ENCODE results near the gene FNIP1.
"Not testable (repeated sequence)": the region's sequence is repeated elsewhere in the genome, so short reads cannot be mapped to it uniquely, and the experiment has no call there.

The FNIP1 gene

GRCh38 chr5:131635684-131636572, 160.9 kb downstream of the FNIP1 start:
- DNase-seq (ENCODE audit: low read depth): no peak

GRCh38 chr5:131634996-131635683, 161.7 kb downstream of the FNIP1 start, which contains the start of gene RAPGEF6:
Gene RAPGEF6, minus strand, starts transcription at chr5:131635229. Its CDS starts 199 bp downstream, at chr5:131635030.
- peak; percentile 99 for DNase-seq (ENCODE audit: low read depth)

GRCh38 chr5:131634666-131634995, 162.2 kb downstream of the FNIP1 start:
- DNase-seq (ENCODE audit: low read depth): no peak

- DNase-seq (ENCODE audit: low read depth): no peak
Measured at GRCh38 chr5:131634238-131634637, 162.6 kb downstream of the FNIP1 start.

GRCh38 chr5:131633830-131634229, 163.0 kb downstream of the FNIP1 start:
- DNase-seq (ENCODE audit: low read depth): no peak

GRCh38 chr5:131630963-131631350, 165.9 kb downstream of the FNIP1 start:
- DNase-seq (ENCODE audit: low read depth): no peak

GRCh38 chr5:131630208-131630962, 166.4 kb downstream of the FNIP1 start:
- DNase-seq (ENCODE audit: low read depth): no peak

- peak; percentile 69 for DNase-seq (ENCODE audit: low read depth)
Measured at GRCh38 chr5:131628990-131629389, 167.8 kb downstream of the FNIP1 start.

GRCh38 chr5:131627207-131627865, 169.5 kb downstream of the FNIP1 start:
- DNase-seq (ENCODE audit: low read depth): no peak

- DNase-seq (ENCODE audit: low read depth): no peak
Measured at GRCh38 chr5:131622633-131623032, 174.2 kb downstream of the FNIP1 start.

GRCh38 chr5:131621164-131621563, 175.7 kb downstream of the FNIP1 start:
- DNase-seq (ENCODE audit: low read depth): not testable (repeated sequence)

GRCh38 chr5:131619102-131619501, 177.7 kb downstream of the FNIP1 start:
- DNase-seq (ENCODE audit: low read depth): no peak

- no peak for DNase-seq (ENCODE audit: low read depth)
Measured at GRCh38 chr5:131617140-131617822, 179.5 kb downstream of the FNIP1 start.

GRCh38 chr5:131615957-131616356, 180.9 kb downstream of the FNIP1 start:
- DNase-seq (ENCODE audit: low read depth): no peak

GRCh38 chr5:131613423-131613822, 183.4 kb downstream of the FNIP1 start:
- no peak for DNase-seq (ENCODE audit: low read depth)

- DNase-seq (ENCODE audit: low read depth): no peak
Measured at GRCh38 chr5:131611064-131611381, 185.8 kb downstream of the FNIP1 start.

- DNase-seq (ENCODE audit: low read depth): peak; percentile 80
Measured at GRCh38 chr5:131610198-131611063, 186.4 kb downstream of the FNIP1 start.

- no peak for DNase-seq (ENCODE audit: low read depth)
Measured at GRCh38 chr5:131609774-131610173, 187.0 kb downstream of the FNIP1 start.

- no peak for DNase-seq (ENCODE audit: low read depth)
Measured at GRCh38 chr5:131608597-131608996, 188.2 kb downstream of the FNIP1 start.

GRCh38 chr5:131607903-131608540, 188.8 kb downstream of the FNIP1 start:
- DNase-seq (ENCODE audit: low read depth): no peak

Data from HS-5 (cell line).